Activated CD8-positive, alpha-beta memory T cell treated with anti-CD3 and anti-CD28 coated beads for 24 hours (primary cell): ENCODE results near the gene ESRRB.

ENCODE experiments used
- DNase-seq: peaks from one replicate; pipeline ENCODE4 v3.0.0-alpha.2; 2020

Gene ESRRB

DNA sequence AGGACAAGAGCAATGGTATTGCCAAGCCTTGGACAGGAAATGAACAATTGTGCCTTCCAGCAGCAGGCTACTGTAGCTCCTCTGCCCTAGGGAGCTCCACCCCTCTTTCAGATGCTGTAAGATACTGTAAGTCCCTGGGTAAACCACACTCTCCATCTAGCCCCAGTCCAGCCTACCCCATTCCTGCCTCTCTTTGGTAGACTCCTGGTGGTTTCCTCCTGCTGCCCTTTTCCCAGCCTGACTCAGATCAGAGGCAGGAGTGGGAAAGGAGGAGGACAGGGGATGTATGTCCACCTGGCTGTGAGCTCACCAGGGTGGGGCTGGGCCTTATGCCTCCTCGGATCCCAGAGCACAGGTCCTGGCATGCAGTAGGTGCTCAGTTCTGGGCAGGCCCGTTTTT is 174.6 kb downstream of the ESRRB start:
- no peak for DNase-seq

DNA sequence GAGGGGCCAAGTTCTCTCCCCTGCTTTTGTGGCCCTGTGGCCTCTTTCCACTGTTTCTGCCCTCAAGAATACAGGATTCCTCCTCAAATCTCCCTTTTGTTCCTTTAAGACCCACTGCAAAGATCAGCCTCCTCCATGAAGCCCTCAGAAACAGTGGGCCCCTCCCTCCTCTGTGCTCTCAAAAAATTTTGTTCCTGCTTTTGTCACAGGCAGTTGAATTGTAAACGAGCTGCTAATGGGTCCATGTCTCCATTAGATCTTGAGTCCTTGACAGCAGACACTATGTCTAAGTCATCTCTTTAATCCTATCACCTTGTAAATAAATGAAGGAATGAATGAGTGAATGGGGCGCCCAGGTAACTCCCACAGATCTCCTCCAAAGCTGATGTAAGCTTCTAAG is 175.2 kb downstream of the ESRRB start:
- DNase-seq = no peak
